GM18867 (cell line): ENCODE results near the gene LRRC51.
A peak's percentile ranks its signal among the peaks of the same experiment; 100 is the strongest.

Source experiments
- ATAC-seq: cut with Tn5 transposase; IDR thresholded peaks from one replicate; pipeline ENCODE4 v1.9.1; 2021; ENCODE audit warnings: mild to moderate bottlenecking, moderate library complexity; ENCODE audit not compliant: unreplicated experiment

The LRRC51 gene

DNA sequence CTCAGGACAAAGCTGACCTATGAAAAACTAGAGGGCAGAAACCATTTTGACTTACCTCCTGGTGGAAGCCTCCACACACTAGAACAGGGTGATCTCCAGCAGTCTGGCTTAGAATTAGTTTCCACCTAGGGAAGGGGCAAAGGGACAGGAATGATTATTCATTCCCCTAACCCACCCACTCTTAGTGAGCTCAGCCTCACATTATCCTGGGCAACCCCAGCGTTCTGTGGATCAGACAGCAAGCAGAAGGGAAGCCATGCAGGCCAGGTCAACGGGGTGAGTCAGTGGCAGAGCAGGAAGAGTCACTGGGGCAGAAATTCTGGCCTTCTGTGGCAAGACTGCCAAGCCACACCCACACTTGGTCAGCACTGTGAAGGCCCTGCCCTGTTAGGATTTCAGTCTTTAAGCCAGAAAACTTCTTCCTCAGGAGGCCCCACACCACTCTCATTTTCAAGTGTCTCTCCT is 10.8 kb upstream of the LRRC51 start:
- peak; percentile 74 for ATAC-seq

DNA sequence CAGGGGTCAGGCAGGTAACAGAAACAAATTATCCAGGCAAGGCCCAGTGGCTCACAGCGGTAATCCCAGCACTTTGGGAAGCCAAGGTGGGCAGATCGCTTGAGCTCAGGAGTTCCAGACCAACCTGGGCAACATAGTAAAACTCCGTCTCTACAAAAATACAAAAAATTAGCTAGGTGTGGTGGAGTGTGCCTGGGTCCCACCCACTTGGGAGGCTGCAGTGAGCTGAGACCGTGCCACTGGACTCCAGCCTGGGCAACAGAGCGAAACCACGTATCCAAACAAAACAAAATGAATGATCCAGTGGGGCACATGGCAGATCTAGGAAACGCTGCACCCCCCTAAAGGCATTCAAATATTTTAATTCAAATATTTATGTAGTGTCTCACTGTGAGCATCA is 10.2 kb upstream of the LRRC51 start:
- no peak for ATAC-seq

DNA sequence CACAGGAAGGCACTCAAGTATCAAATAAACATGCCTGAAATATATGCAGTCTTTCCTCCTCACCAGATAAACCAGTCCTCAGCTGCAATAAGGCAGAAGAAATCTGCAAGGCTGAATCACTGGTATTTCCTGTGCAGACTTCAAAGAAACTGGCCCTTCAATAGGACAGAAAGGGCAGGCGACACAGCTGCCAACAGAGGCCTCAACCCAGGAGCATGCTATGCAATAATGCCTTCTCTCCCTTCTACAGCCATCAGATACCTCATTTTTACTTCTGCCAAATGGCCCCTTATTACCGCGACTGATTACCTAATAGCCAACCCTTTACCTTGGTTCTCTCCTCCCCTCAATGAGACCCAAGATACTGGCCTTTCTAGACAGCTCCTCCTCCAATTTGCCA is 8.3 kb upstream of the LRRC51 start:
- ATAC-seq, result no peak

DNA sequence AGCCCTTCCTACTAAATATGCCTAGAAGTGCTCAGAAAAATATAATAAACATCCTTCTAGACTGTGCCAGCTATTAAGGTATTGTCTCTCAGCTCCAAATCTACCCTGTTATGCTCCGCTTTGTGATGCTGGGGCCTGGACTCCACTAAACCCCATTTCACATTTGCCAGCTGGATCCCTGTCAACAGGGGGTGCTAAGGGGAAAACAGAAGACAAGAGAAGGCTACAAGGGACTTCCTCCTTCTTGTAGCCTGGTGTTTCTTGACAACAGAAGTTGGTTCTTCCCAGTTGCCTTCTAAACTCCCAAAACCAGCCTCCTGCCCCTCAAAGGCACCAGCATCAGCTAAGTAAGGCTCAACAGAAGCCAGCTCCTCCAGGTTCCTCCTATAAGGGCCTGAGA is 5.5 kb upstream of the LRRC51 start:
- ATAC-seq, result no peak

DNA sequence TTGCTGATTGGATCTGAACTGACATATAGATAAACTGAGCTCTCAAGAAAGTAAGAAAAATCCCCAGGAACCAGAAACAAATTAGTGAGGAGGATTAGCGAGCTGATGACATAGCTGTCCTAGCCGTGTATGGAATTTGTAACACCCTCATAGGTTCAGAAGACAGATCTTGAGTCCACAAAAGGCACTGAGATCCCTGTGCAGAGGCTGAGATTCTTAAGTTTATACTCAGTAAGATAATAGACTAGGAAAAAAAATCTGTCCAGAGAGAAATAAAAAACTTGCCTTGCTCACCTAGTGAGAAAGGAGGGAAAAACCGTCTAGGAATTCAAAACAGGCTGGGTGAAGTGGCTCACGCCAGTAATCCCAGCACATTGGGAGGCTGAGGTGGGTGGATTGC is 4.9 kb upstream of the LRRC51 start:
- ATAC-seq, result no peak

DNA sequence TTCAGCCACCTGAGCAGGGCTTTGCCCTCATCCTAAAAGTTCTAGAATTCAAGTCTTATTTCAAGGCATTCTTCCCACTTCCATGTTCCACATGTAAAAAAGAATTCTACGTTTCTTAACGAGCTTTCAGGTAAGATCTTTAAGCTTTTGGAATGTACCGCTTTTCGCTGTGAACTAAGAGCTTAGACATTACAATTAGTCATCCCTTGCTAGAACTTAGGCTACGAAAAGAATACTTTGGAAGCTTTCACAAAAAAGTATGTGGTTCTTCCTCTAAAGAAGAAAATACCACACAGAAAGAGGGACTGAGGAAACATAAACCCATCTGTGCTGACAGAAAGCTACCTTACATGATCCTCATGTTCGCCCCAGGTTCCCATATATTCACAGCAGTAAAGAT is 2.2 kb upstream of the LRRC51 start:
- ATAC-seq, result no peak

DNA sequence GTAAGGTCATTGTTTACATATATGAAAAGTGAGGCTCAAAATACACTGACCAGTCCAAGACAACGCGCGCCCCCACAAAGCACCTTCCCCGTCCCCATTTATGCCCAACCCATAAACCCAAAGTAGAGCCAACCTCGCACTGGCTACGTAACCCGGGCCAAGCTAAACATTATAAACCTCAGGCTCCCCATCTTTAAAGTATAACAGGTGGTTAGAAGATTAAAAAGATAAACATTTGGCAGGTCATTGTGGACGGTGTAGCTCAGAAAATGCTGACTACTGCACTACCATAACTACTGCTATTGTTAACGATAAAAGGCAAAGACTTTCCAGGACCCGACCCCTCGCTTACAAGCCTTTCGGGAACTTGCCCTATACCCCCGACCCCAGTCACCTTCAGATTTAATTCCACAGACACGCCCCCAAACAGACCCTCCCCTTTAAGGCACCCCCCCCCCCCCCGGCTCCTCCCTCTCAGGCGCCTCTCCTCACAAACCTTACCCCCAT is 778 bp upstream of the LRRC51 start:
- ATAC-seq, result no peak

DNA sequence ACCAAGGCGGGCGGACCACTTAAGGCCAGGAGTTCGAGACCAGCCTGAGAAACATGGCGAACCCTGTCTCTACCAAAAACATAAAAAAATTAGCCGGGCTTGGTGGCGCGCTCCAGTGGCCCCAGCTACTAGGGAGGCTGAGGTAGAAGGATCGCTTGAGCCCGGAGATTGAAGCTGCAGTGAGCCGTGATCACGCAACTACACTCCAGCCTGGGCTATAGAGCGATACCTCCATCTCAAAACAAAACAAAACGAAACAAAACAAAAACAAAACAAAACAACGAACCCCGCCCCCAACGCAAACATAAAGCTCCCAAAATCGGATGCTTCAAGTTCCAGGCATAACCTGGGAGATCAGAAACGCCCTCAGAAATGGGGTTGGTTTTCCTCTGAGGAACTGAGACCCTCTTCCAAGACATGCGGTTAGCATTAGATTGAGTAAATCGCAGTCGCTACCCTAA is 564 bp downstream of the LRRC51 start:
- no peak for ATAC-seq

DNA sequence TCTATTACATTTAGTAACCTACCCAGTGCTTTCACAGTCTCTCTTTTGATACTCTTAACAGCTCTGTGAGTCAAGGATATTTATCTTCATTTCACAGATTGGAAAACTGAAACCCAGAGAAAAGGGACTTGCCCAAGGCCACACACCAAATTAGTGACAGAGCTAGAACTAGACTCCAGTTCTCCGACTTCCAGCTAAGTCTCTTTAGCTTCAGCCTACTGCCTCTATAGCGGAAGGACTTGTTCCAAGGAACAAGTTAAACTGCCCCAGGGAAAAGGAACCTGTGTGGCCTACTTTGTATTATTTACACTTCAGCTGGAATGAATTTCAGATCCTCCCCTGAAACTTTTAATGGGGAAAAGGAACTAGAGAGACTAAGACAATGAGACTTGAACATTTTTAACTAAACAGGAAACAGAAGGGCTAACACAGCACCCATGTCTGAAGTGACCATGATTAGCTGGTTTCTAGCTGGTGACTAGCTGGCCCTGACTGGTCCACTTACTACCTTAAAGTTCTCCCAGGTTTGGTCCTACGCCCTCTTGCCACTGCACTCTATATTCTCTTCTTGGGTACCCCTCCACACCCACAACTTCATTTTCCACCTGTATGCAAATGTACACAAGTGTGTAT is 1.3 kb downstream of the LRRC51 start:
- ATAC-seq, result no peak

DNA sequence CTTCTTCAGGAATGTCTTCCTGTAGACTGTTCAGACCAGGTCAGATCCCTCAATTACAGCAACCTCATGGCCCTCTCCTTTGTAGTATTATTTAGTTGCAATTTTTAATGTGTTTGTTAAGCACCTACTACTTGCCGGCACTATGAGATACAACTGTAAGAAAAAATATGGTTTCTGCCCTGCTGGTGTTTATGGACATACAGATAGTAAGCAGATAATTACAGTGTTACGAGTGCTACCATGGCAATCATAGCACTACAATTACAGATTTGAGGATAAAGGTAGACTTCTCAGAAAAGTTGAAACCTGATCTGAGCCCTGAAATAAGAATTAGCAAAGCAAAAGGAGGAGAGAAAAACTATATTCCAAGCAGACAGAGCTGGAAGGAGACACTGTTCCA is 2.8 kb downstream of the LRRC51 start:
- ATAC-seq, result no peak

DNA sequence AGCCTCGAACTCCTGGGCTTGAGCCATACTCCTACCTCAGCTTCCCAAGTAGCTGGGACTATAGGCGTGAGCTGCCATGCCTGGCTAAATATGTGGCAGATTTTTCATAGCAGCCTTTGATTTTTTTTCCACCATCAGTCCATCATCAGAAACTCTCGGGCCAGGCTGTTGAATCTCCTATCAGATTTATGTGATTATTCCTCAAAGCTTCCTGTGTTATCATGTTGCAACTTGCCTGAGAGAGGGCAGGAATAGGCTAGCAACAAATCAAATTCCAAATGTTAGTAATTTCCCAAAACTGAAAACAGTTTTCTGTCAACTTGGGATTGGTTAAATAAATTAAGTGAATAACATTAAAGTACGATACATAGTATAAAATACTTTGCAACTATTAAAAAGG is 3.4 kb downstream of the LRRC51 start:
- ATAC-seq, result no peak

DNA sequence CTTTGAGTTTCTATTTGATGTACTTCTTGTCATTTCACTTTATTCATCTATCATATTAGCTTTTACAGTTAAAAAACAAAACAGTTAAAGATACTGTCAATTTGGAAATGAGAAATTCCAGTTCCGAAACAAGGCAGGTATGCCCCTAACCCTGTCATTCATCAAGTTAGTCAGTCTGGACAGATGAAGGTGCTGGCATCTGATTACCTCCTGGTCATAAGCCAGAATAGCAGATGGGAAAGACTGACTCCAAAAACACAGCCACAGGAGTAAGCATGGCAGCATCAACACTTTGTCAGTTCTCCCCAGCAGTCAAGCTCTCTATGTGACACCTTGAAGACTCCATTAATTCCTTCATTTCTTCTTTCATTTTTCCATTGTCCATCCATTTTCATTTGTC is 4.3 kb downstream of the LRRC51 start:
- no peak for ATAC-seq

DNA sequence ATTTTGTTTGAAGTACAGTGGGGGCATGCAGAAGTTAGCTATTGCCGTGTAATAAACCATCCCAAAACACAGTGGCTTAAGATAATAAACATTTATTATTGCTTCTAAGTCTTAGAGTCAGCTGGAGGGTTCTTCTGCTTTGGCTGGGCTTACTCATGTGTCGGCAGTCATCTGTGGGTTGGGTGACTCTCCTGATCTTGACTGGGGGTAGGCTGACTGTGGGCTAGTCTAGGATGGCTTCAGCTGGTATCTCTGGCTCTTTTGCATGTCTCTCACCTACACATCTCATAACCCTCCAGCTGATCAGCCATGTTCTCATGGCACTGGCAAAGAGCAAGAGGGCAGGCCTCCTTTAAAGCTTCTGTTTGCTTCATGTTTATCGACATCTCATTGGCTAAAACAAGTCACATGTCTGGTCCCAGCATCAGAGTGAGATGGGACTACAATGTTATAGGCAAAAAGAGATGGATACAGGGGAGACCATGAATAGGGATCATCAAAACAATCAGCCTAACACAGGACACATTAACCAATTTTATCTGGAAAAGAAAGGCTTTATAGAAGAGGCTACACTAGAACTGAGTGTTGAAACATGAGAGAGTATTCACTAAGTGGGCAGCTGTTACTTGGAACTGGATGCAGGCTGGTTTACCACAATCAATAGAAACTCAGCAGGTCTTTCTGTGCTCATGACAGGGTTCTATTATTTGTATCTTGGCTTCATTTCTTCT is 5.1 kb downstream of the LRRC51 start:
- ATAC-seq, result no peak

DNA sequence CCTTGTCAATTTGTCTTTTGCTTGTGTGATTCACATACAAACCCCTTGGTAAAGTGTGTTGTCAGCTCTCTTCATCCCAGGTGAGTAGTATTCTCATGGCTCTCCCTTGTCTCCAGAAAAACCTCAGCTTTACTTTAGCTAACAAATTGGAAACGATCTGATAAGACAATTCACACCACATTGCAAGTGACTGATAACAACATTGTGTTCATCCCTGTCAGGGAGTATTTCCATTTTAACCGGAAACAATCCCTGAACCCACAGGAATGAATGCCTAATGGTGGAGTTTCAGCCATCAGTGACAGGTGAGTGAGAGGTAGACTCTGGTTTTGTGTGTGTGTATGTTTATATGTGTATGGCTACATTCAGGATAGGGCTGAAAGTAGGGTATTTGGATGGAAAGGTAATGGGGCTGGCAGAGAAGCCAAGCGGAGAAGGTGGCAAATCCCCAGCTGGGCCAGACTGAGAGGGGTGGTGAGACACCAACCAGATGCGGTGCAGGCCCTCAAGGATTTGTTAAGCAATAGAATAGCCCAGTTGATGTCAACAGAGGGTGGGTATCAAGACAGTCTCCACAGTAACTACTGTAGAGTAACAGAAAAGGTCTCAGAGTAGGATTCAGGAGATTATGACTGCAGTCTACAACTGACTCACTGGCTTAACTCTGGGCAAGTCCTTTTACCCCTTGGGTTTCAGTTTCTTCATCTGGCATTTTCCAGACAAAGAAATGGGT is 7.6 kb downstream of the LRRC51 start:
- no peak for ATAC-seq

DNA sequence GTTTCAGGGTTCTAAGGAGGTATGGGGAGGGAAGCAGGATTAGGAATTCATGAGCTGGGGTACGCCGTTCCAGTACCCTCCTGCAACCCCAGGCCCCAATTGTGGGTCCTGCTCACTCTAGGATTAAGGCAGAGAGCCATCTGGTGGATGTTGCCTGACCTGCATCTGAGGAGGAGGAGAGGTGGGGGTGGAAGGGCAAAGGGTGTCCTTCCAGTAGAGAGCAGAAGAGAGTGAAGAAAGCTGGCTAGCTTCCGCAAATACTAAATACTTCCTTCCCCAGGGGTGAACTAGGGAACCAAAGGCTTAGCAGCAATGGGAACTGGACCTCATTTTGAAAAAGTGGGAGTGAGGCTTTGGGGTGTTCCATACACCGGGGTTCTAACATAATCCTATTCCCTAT is 10.6 kb downstream of the LRRC51 start:
- ATAC-seq, result no peak

DNA sequence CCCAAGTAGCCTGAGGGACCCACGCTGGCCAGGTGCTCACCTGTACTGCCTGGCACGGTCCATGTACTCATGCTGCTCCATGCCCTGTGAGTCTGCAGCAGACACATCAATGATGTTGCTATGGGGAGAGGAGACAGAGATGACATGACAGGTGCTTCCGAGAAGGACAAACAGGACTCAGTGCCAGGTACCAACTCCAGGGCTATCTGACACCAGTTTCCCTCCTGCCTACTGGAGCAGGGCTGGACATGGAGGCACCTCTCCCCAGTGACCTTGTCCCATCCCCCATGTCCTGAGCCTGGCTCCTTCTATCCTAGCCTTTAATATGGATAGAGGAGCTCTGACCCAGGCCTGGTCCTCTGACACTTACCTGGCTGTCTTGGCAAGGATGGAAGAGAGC is 18.1 kb downstream of the LRRC51 start:
- no peak for ATAC-seq

DNA sequence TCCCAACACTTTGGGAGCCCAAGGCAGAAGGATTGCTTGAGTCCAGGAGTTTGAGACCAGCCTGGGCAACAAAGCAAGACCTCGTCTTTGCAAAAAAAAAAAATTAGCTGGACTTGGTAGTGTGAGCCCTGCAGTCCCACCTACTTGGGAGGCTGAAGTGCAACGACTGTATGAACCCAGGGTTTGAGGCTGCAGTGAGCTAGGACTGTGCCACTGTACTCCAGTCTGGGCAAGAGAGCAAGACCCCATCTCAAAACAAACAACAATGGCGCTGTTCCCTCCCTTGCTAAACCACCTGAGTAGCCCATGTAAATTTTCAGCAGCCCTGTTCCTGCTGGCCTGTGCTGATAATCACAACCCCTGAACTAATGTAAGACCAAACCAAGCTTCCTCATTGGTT is 19.4 kb downstream of the LRRC51 start:
- ATAC-seq, result no peak

DNA sequence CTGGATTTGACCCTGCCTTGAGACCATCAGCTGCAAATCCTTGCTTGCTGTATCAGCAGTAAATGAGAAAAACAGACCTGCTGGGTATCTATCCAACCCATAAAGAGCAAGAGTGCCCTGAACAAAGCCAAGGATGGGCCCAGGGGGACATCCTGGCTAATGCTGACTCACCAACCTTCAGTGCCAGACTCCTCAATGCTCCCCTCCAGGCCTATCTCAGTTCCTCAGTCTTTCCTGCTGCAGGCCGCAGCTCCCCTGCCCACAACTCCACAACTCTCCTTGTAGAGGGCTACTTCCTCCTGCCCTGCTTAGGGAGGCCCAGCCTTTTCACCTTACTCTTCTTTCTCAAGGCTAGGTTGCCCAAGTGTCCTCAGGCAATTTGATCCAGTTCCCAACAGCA is 19.8 kb downstream of the LRRC51 start:
- ATAC-seq, result no peak

DNA sequence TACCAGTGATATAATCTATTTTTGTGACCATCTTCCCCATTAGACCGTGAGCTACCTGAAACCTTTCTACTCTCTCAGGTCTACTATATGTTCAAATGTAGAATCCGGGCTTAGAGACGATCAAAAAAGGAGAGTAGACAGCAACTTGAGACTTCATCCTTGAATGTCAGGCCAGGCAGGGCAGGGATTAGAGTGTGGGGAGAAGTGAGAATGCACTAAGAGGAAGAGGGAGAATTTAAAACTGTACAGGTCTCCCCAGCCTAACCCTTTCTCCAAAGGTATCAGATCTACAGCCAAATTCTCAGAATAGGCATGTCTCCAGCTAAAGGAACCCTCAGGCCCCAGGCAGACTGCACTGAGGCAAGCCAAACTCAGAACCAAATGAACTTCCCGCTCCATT is 21.5 kb downstream of the LRRC51 start:
- ATAC-seq, result no peak

DNA sequence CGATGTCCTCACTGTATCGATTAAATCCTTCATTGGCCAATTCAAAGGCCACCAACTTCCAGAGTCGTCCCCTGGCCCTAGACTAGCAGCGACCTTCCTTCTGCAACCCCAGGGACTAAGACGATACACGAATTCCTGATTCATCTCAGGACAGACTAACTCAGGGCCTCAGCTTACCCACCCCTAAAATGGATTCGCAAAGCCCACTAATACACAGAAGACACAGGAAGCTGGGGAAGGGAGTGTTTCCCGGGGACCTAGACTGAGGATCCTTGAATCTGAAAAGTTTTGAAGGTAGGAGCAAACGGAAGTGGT is 21.9 kb downstream of the LRRC51 start:
- ATAC-seq, result no peak

DNA sequence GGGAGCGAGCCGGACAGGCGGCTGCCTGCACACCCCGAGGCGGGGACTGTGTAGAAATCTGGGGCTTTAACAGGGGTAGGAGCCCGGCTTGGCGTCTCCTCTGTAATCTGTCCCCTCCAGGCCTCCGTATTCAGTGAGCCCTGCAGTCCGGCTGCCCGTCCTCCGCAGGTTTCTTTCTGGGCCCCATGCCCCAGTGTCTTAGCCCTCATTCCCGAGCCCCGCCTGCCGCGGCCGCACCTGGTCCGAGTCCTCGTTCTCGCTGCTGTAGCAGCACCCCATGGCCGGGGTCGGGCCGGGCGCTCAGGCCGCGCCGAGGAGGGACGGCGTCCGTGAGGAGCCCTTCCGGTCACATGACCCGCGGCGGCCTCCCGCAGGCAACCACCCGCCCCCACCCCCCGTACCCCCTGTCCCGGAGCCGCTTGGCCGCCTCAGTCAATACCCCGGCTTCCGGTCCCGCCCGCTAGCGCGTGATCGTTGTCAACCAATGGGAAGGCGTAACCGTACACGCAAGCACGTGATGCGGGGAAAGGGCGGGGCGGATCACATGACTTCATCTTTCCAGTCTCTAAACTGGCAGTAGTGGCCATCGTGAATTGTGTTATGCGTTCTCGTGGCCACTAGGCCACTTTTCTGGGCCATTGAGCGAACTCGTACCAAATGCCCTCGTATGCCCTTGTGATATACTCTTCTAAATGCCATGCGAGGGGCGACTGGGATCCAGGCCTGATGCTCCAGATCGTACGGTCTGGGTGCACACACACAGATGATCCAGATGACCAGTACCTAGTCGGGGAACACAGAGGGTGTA is 22.5 kb downstream of the LRRC51 start, which contains the start of gene LAMTOR1:
Gene LAMTOR1 (minus strand): TSS at position 352 of the 808 bp plus-strand sequence. CDS start 73 bp downstream, at position 279.
- ATAC-seq, result peak; percentile 89
